ENCODE data around the gene MTFMT.
A peak's percentile ranks its signal among the peaks of the same experiment; 100 is the strongest.

GRCh38 chr15:65033659-65034269 is 4.3 kb upstream of the MTFMT start:
- TF ChIP-seq CTCF (IDR thresholded peaks at IDR 0.05): peak in 1 of 2 donors; percentile 28
- no peak for TF ChIP-seq EP300 (IDR thresholded peaks at IDR 0.05)
- TF ChIP-seq POLR2AphosphoS5 (IDR thresholded peaks at IDR 0.05): no peak
- TF ChIP-seq POLR2A (IDR thresholded peaks at IDR 0.05): no peak
